GM19328 (cell line): ENCODE measurements around the gene PDE8A.

ENCODE experiments used
- ATAC-seq: cut with Tn5 transposase; IDR thresholded peaks from one replicate; pipeline ENCODE4 v1.9.1; 2021; ENCODE audit warnings: mild to moderate bottlenecking, moderate library complexity; ENCODE audit not compliant: unreplicated experiment

The PDE8A gene

GRCh38 chr15:84981711-84982300 lies at the start of gene PDE8A:
PDE8A (plus strand) TSS chr15:84981856; CDS start chr15:84982163, 307 bp downstream.
- ATAC-seq: peak; percentile 18

- ATAC-seq: no peak
Observed at GRCh38 chr15:84934942-84935729, 46.5 kb upstream of the PDE8A start.

GRCh38 chr15:84937144-84937543 lies 44.5 kb upstream of the PDE8A start:
- ATAC-seq: no peak

- no peak for ATAC-seq
Observed at GRCh38 chr15:84938726-84939125, 42.9 kb upstream of the PDE8A start.

GRCh38 chr15:84940399-84940798 lies 41.3 kb upstream of the PDE8A start:
- ATAC-seq: no peak

GRCh38 chr15:84942456-84942855 lies 39.2 kb upstream of the PDE8A start:
- ATAC-seq: no peak

GRCh38 chr15:84944311-84944710 lies 37.3 kb upstream of the PDE8A start:
- no peak for ATAC-seq

GRCh38 chr15:84944861-84945260 lies 36.8 kb upstream of the PDE8A start:
- ATAC-seq: no peak

GRCh38 chr15:84946772-84947489 lies 34.7 kb upstream of the PDE8A start:
- ATAC-seq: no peak

GRCh38 chr15:84947947-84948830 lies 33.5 kb upstream of the PDE8A start:
- no peak for ATAC-seq

- no peak for ATAC-seq
Observed at GRCh38 chr15:84949043-84949442, 32.6 kb upstream of the PDE8A start.

GRCh38 chr15:84949845-84950569 lies 31.6 kb upstream of the PDE8A start:
- ATAC-seq: no peak

GRCh38 chr15:84950570-84951111 lies 31.0 kb upstream of the PDE8A start:
- ATAC-seq: no peak

- no peak for ATAC-seq
Observed at GRCh38 chr15:84951736-84952135, 29.9 kb upstream of the PDE8A start.

GRCh38 chr15:84953136-84953535 lies 28.5 kb upstream of the PDE8A start:
- ATAC-seq: no peak

GRCh38 chr15:84953726-84954125 lies 27.9 kb upstream of the PDE8A start:
- no peak for ATAC-seq

GRCh38 chr15:84955089-84955848 lies 26.4 kb upstream of the PDE8A start:
- no peak for ATAC-seq

GRCh38 chr15:84956199-84956598 lies 25.5 kb upstream of the PDE8A start:
- no peak for ATAC-seq

- ATAC-seq: no peak
Observed at GRCh38 chr15:84960391-84961113, 21.1 kb upstream of the PDE8A start.
